Stimulated activated memory B cell treated with anti-CD40 and anti-IgM and Interleukin-4, amounts not matched to agents 10 μg/mL and 1 μg/mL and 100 μg/mL, for 72 hours (primary cell): ENCODE data around the gene APH1B.
A peak's percentile ranks its signal among the peaks of the same experiment; 100 is the strongest.

Source experiments
- ATAC-seq: fragments of 150-1000 bp; cut with Tn5 transposase; 2 replicates; pipeline ENCODE4 v1.10.0; 2021
- H3K27ac Mint-ChIP-seq: one replicate; pipeline ENCODE4 v1.8.0; 2022; ENCODE audit warnings: mild to moderate bottlenecking, mixed read lengths
- H3K27me3 Mint-ChIP-seq: one replicate; pipeline ENCODE4 v1.8.0; 2022; ENCODE audit warnings: mixed read lengths
- H3K36me3 Mint-ChIP-seq: one replicate; pipeline ENCODE4 v1.8.0; 2022; ENCODE audit warnings: mixed read lengths
- H3K4me1 Mint-ChIP-seq: one replicate; pipeline ENCODE4 v1.8.0; 2022; ENCODE audit warnings: mixed read lengths
- H3K4me3 Mint-ChIP-seq: one replicate; pipeline ENCODE4 v1.8.0; 2022; ENCODE audit warnings: mild to moderate bottlenecking, moderate library complexity, mixed read lengths
- H3K9me3 Mint-ChIP-seq: one replicate; pipeline ENCODE4 v1.8.0; 2022; ENCODE audit warnings: mixed read lengths

APH1B gene

GRCh38 chr15:63276342-63277037 lies 915 bp upstream of the APH1B start:
- H3K9me3 Mint-ChIP-seq: no peaks in the 10 kb centered on the region
- H3K36me3 Mint-ChIP-seq: no peaks in the 10 kb centered on the region
- H3K27ac Mint-ChIP-seq: peak overlapping the region; percentile 89
- peaks cover 28% of the 10 kb centered on the region for H3K4me1 Mint-ChIP-seq
- no peaks in the 10 kb centered on the region for H3K27me3 Mint-ChIP-seq
- no peak for ATAC-seq
- H3K4me3 Mint-ChIP-seq: peak overlapping the region; percentile 91

GRCh38 chr15:63277893-63278456 lies 570 bp downstream of the APH1B start:
- peak overlapping the region; percentile 94 for H3K4me3 Mint-ChIP-seq
- no peaks in the 10 kb centered on the region for H3K27me3 Mint-ChIP-seq
- H3K4me1 Mint-ChIP-seq: peaks cover 28% of the 10 kb centered on the region
- no peak for ATAC-seq
- peak overlapping the region; percentile 89 for H3K27ac Mint-ChIP-seq
- no peaks in the 10 kb centered on the region for H3K9me3 Mint-ChIP-seq
- H3K36me3 Mint-ChIP-seq: no peaks in the 10 kb centered on the region

- no peak for ATAC-seq
- no peaks in the 10 kb centered on the region for H3K27me3 Mint-ChIP-seq
- no peak overlapping the region for H3K4me3 Mint-ChIP-seq
- peaks cover 29% of the 10 kb centered on the region for H3K36me3 Mint-ChIP-seq
- no peak overlapping the region for H3K27ac Mint-ChIP-seq
- H3K9me3 Mint-ChIP-seq: no peaks in the 10 kb centered on the region
- peaks cover 11% of the 10 kb centered on the region for H3K4me1 Mint-ChIP-seq
Measured at GRCh38 chr15:63283126-63283525, 5.7 kb downstream of the APH1B start.

GRCh38 chr15:63284335-63284734 lies 6.9 kb downstream of the APH1B start:
- H3K36me3 Mint-ChIP-seq: peaks cover 29% of the 10 kb centered on the region
- H3K4me1 Mint-ChIP-seq: peaks cover 7% of the 10 kb centered on the region
- no peak for ATAC-seq

GRCh38 chr15:63287109-63287508 lies 9.7 kb downstream of the APH1B start:
- peaks cover 7% of the 10 kb centered on the region for H3K4me1 Mint-ChIP-seq
- ATAC-seq: no peak
- no peak overlapping the region for H3K4me3 Mint-ChIP-seq
- no peak overlapping the region for H3K27ac Mint-ChIP-seq
- peaks cover 35% of the 10 kb centered on the region for H3K36me3 Mint-ChIP-seq
- H3K9me3 Mint-ChIP-seq: no peaks in the 10 kb centered on the region
- no peaks in the 10 kb centered on the region for H3K27me3 Mint-ChIP-seq

More at GRCh38 chr15:63284335-63284734, 6.9 kb downstream of the APH1B start:
- no peaks in the 10 kb centered on the region for H3K27me3 Mint-ChIP-seq
- H3K4me3 Mint-ChIP-seq: no peak overlapping the region
- no peaks in the 10 kb centered on the region for H3K9me3 Mint-ChIP-seq
- H3K27ac Mint-ChIP-seq: no peak overlapping the region

- no peaks in the 10 kb centered on the region for H3K9me3 Mint-ChIP-seq
- no peaks in the 10 kb centered on the region for H3K27me3 Mint-ChIP-seq
- H3K36me3 Mint-ChIP-seq: peaks cover 33% of the 10 kb centered on the region
- no peak for ATAC-seq
- H3K27ac Mint-ChIP-seq: no peak overlapping the region
- peaks cover 12% of the 10 kb centered on the region for H3K4me1 Mint-ChIP-seq
- H3K4me3 Mint-ChIP-seq: no peak overlapping the region
Measured at GRCh38 chr15:63288342-63288741, 10.9 kb downstream of the APH1B start.

- Mint-ChIP-seq H3K4me1 (peaks cover 7% of the 10 kb centered on the region), H3K27ac (no peak overlapping the region), H3K27me3 (no peaks in the 10 kb centered on the region), H3K36me3 (peaks cover 28% of the 10 kb centered on the region), H3K4me3 (no peak overlapping the region), H3K9me3 (no peaks in the 10 kb centered on the region)
- no peak for ATAC-seq
Measured at GRCh38 chr15:63288778-63289378, 11.5 kb downstream of the APH1B start.

- Mint-ChIP-seq H3K4me1 (peaks cover 7% of the 10 kb centered on the region), H3K9me3 (no peaks in the 10 kb centered on the region), H3K36me3 (peaks cover 25% of the 10 kb centered on the region), H3K27ac (no peak overlapping the region), H3K4me3 (no peak overlapping the region), H3K27me3 (no peaks in the 10 kb centered on the region)
- no peak for ATAC-seq
Measured at GRCh38 chr15:63291507-63291906, 14.1 kb downstream of the APH1B start.

GRCh38 chr15:63292241-63292640 lies 14.8 kb downstream of the APH1B start:
- Mint-ChIP-seq H3K4me1 (peaks cover 7% of the 10 kb centered on the region), H3K27me3 (no peaks in the 10 kb centered on the region), H3K27ac (peak overlapping the region; percentile 55), H3K9me3 (no peaks in the 10 kb centered on the region), H3K36me3 (peaks cover 24% of the 10 kb centered on the region), H3K4me3 (no peak overlapping the region)
- no peak for ATAC-seq

- Mint-ChIP-seq H3K27ac (peak overlapping the region; percentile 55), H3K36me3 (peaks cover 27% of the 10 kb centered on the region), H3K27me3 (no peaks in the 10 kb centered on the region), H3K4me3 (no peak overlapping the region), H3K9me3 (no peaks in the 10 kb centered on the region), H3K4me1 (peaks cover 7% of the 10 kb centered on the region)
- peak; percentile 95 for ATAC-seq
Measured at GRCh38 chr15:63292771-63293170, 15.4 kb downstream of the APH1B start.

GRCh38 chr15:63294359-63294758 lies 17.0 kb downstream of the APH1B start:
- ATAC-seq: no peak
- H3K27me3 Mint-ChIP-seq: no peaks in the 10 kb centered on the region
- H3K9me3 Mint-ChIP-seq: no peaks in the 10 kb centered on the region
- H3K4me3 Mint-ChIP-seq: no peak overlapping the region
- peaks cover 39% of the 10 kb centered on the region for H3K36me3 Mint-ChIP-seq
- no peak overlapping the region for H3K27ac Mint-ChIP-seq
- H3K4me1 Mint-ChIP-seq: peaks cover 7% of the 10 kb centered on the region

GRCh38 chr15:63295341-63295740 lies 17.9 kb downstream of the APH1B start:
- Mint-ChIP-seq H3K4me1 (peaks cover 7% of the 10 kb centered on the region), H3K27me3 (no peaks in the 10 kb centered on the region), H3K27ac (no peak overlapping the region), H3K36me3 (peaks cover 48% of the 10 kb centered on the region), H3K9me3 (no peaks in the 10 kb centered on the region), H3K4me3 (no peak overlapping the region)
- no peak for ATAC-seq

- no peak for ATAC-seq
- no peak overlapping the region for H3K27ac Mint-ChIP-seq
- H3K9me3 Mint-ChIP-seq: no peaks in the 10 kb centered on the region
- peaks cover 7% of the 10 kb centered on the region for H3K4me1 Mint-ChIP-seq
- H3K36me3 Mint-ChIP-seq: peaks cover 46% of the 10 kb centered on the region
- no peaks in the 10 kb centered on the region for H3K27me3 Mint-ChIP-seq
- H3K4me3 Mint-ChIP-seq: no peak overlapping the region
Measured at GRCh38 chr15:63296195-63296594, 18.8 kb downstream of the APH1B start.

GRCh38 chr15:63299943-63300575 lies 22.7 kb downstream of the APH1B start:
- Mint-ChIP-seq H3K36me3 (peaks cover 60% of the 10 kb centered on the region), H3K4me1 (no peaks in the 10 kb centered on the region), H3K4me3 (no peak overlapping the region), H3K27me3 (no peaks in the 10 kb centered on the region), H3K27ac (no peak overlapping the region), H3K9me3 (no peaks in the 10 kb centered on the region)
- no peak for ATAC-seq

- H3K9me3 Mint-ChIP-seq: no peaks in the 10 kb centered on the region
- H3K4me1 Mint-ChIP-seq: no peaks in the 10 kb centered on the region
- peaks cover 70% of the 10 kb centered on the region for H3K36me3 Mint-ChIP-seq
- H3K4me3 Mint-ChIP-seq: no peak overlapping the region
- no peak overlapping the region for H3K27ac Mint-ChIP-seq
- ATAC-seq: no peak
- H3K27me3 Mint-ChIP-seq: no peaks in the 10 kb centered on the region
Measured at GRCh38 chr15:63301088-63301487, 23.7 kb downstream of the APH1B start.
